B cell (primary cell): Measurements from ENCODE around the gene ZBTB37. TPM values are rescaled to one million over a fixed set of nuclear protein-coding genes. Genes with fewer than 3 reads are reported as not detected.

Experiments
- ATAC-seq: fragments of 200-7000 bp; cut with Tn5 transposase; one replicate; pipeline ENCODE4 v1.10.0; 2021; ENCODE audit warnings: low read depth, mild to moderate bottlenecking, moderate number of reproducible peaks, moderate library complexity
- CTCF ChIA-PET: fragments of 350-600 bp; sonication (Branson Sonifier 250); formaldehyde crosslinking; loops from one replicate; lab custom pipeline; 2021; ENCODE audit warnings: antibody characterized with exemption, inconsistent platforms; lab: Charles Lee
- POLR2A ChIA-PET: fragments of 350-600 bp; sonication (Branson Sonifier 250); formaldehyde crosslinking; loops from one replicate; lab custom pipeline; 2021; ENCODE audit warnings: antibody characterized with exemption; lab: Charles Lee
- DNase-seq: peaks from one replicate; pipeline ENCODE4 v3.0.0; 2013
- H2AFZ ChIP-seq: 2 replicates; pipeline ENCODE4 v1.6.1; 2012; ENCODE audit warnings: mild to moderate bottlenecking, low read depth, low read length; ENCODE audit not compliant: insufficient read depth, poor library complexity, severe bottlenecking
- H3K27ac ChIP-seq, 2 donors: 1 replicate in 1 of 2; 2 replicates in 1 of 2; pipeline ENCODE4 v1.5.1; 2012 to 2013; ENCODE audit warnings: low read length in 2 of 2, mild to moderate bottlenecking in 2 of 2, moderate library complexity in 1 of 2
- H3K27me3 ChIP-seq, 4 experiments: fragments of 200-600 bp in 1 of 4; sonication (generic) in 1 of 4; replicated peaks in 1 of 4; 1 replicate in 2 of 4; 2 replicates in 2 of 4; pipeline versions ENCODE4 v1.6.1 to v1.7.0; 2013 to 2016; ENCODE audit warnings: low read length in 3 of 4, mild to moderate bottlenecking in 2 of 4, mixed read lengths in 1 of 4, moderate library complexity in 1 of 4; ENCODE audit not compliant: insufficient read depth in 4 of 4, control insufficient read depth in 3 of 4; ENCODE audit errors: control extremely low read depth in 1 of 4
- H3K36me3 ChIP-seq, 2 experiments: replicated peaks in 1 of 2; 1 replicate in 1 of 2; 2 replicates in 1 of 2; pipeline versions ENCODE4 v1.6.1 to v1.7.1; 2013; ENCODE audit warnings: low read length in 1 of 2; ENCODE audit not compliant: insufficient read depth in 2 of 2, control insufficient read depth in 1 of 2; ENCODE audit errors: control extremely low read depth in 1 of 2, extremely low read depth in 1 of 2
- H3K4me1 ChIP-seq, 2 donors: fragments of 200-600 bp in 1 of 2; sonication (generic) in 1 of 2; 1 replicate in 1 of 2; 2 replicates in 1 of 2; pipeline versions ENCODE4 v1.5.1 to v1.6.1; 2013 to 2017; ENCODE audit warnings: low read length in 2 of 2; ENCODE audit not compliant: control insufficient read depth in 2 of 2, insufficient read depth in 2 of 2
- H3K4me2 ChIP-seq: replicated peaks from 2 replicates; pipeline ENCODE3; 2012; ENCODE audit warnings: mild to moderate bottlenecking, low read depth, low read length; ENCODE audit not compliant: poor library complexity, severe bottlenecking
- H3K4me3 ChIP-seq, 5 experiments: fragments of 200-600 bp in 1 of 5; sonication (generic) in 1 of 5; 1 replicate in 3 of 5; 2 replicates in 2 of 5; pipeline versions ENCODE4 v1.5.1 to v1.7.0; 2011 to 2016; ENCODE audit warnings: low read length in 4 of 5, mild to moderate bottlenecking in 4 of 5, low read depth in 2 of 5, control low read depth in 1 of 5, moderate library complexity in 1 of 5; ENCODE audit not compliant: insufficient read depth in 1 of 5; ENCODE audit errors: control extremely low read depth in 1 of 5, extremely low read depth in 1 of 5
- H3K79me2 ChIP-seq: fragments of 200-600 bp; sonication (generic); one replicate; pipeline ENCODE4 v1.6.0; 2016; ENCODE audit warnings: low read length; ENCODE audit not compliant: control insufficient read depth, insufficient read depth
- H3K9ac ChIP-seq: fragments of 200-600 bp; sonication (generic); 2 replicates; pipeline ENCODE4 v1.6.1; 2017; ENCODE audit warnings: mild to moderate bottlenecking, low read length, moderate library complexity
- H3K9me3 ChIP-seq, 3 donors: one replicate each; pipeline versions ENCODE4 v1.6.1 to v1.7.1; 2013; ENCODE audit warnings: low read length in 2 of 3; ENCODE audit not compliant: control insufficient read depth in 2 of 3, insufficient read depth in 1 of 3; ENCODE audit errors: control extremely low read depth in 1 of 3
- H4K20me1 ChIP-seq: 2 replicates; pipeline ENCODE4 v1.6.0; 2012; ENCODE audit warnings: mild to moderate bottlenecking, low read length; ENCODE audit not compliant: insufficient read depth, control insufficient read depth, poor library complexity, severe bottlenecking
- H3K27ac Mint-ChIP-seq: one replicate; pipeline ENCODE4 v1.8.0; 2021; ENCODE audit warnings: mixed read lengths
- H3K27me3 Mint-ChIP-seq: one replicate; pipeline ENCODE4 v1.8.0; 2021; ENCODE audit warnings: mixed read lengths
- H3K4me1 Mint-ChIP-seq: one replicate; pipeline ENCODE4 v1.8.0; 2021; ENCODE audit warnings: mixed read lengths
- H3K4me3 Mint-ChIP-seq: one replicate; pipeline ENCODE4 v1.8.0; 2021; ENCODE audit warnings: mixed read lengths
- H3K9me3 Mint-ChIP-seq: one replicate; pipeline ENCODE4 v1.8.0; 2022; ENCODE audit warnings: mixed read lengths; ENCODE audit not compliant: insufficient read depth
- CTCF ChIP-seq: fragments of 200-600 bp; IDR thresholded peaks from one replicate; pipeline ENCODE4 v1.8.0; 2022; ENCODE audit warnings: antibody characterized with exemption, mild to moderate bottlenecking
- EZH2 ChIP-seq: IDR thresholded peaks from 2 replicates; pipeline ENCODE4 v1.6.1; 2012; ENCODE audit warnings: borderline replicate concordance, low read depth, mild to moderate bottlenecking, moderate library complexity, low read length; ENCODE audit not compliant: insufficient read depth, poor library complexity, severe bottlenecking
- WGBS: methylation state at CpG from one replicate; pipeline ENCODE4 v1.1.5; 2013; ENCODE audit warnings: missing lambda C conversion rate; ENCODE audit not compliant: insufficient coverage; 5-methylcytosine and 5-hydroxymethylcytosine counted together
- intact Hi-C: fragments of 100-400 bp; cut with micrococcal nuclease; formaldehyde crosslinking; loops from one replicate; pipeline ENCODE4 v1.10.0; 2022
- polyA plus RNA-seq: library from polyadenylated mRNA; depleted of rRNA; stranded (reverse); fragments of >200 nt; gene quantifications from 2 replicates; pipeline ENCODE4 v1.2.3, GENCODE V29; 2012
- total RNA-seq, 2 donors: library from RNA; stranded (reverse); fragments of 120-200 nt in 1 of 2; gene quantifications; 1 replicate in 1 of 2; 2 replicates in 1 of 2; pipeline versions ENCODE4 v1.2.3 to v1.2.4, GENCODE V29; 2013 to 2022

The ZBTB37 gene
- total and polyA plus RNA-seq, 2 donors (not counting 1 experiment from before 2014, with no cell fraction given) = 4.9 to 37.1 TPM

- Histone ChIP-seq H3K27me3 (no peaks in the 10 kb centered on the region), H3K79me2 (peaks cover 31% of the 10 kb centered on the region), H3K4me1 (no peaks in the 10 kb centered on the region), H3K4me3 (no peak overlapping the region), H3K36me3 (peaks cover 2 to 27% of the 10 kb centered on the region in 2 experiments), H3K27ac (no peak overlapping the region), H3K4me2 (no peak overlapping the region), H2AFZ (no peak overlapping the region), H3K9ac (no peak overlapping the region), H4K20me1 (peaks cover 6% of the 10 kb centered on the region), H3K9me3 (no peaks in the 10 kb centered on the region)
- CTCF ChIA-PET = interaction anchor here (0.6 kb wide), 1 partner anchor 212 kb away, joined by 3 read pairs; no protein-coding TSS in a partner anchor
- Mint-ChIP-seq H3K4me3 (no peak overlapping the region), H3K4me1 (no peaks in the 10 kb centered on the region), H3K27ac (no peak overlapping the region), H3K9me3 (no peaks in the 10 kb centered on the region), H3K27me3 (no peaks in the 10 kb centered on the region)
- ATAC-seq (no peak), DNase-seq (no peak)
- intact Hi-C loops = no loop called here
- 96% methylated on average over 2 of the region's 2 CpGs for WGBS
- POLR2A ChIA-PET = no interaction called here
- no peak for TF ChIP-seq EZH2
- TF ChIP-seq CTCF = no peak
These were observed 19.4 kb downstream of the ZBTB37 start for GRCh38 chr1:173887627-173888026.

- no peak for DNase-seq
- no peak overlapping the region for H3K27ac ChIP-seq
- H3K4me2 ChIP-seq = no peak overlapping the region
- no peak overlapping the region for H3K9ac ChIP-seq
- H3K4me3 ChIP-seq = no peak overlapping the region
- H3K4me3 Mint-ChIP-seq = no peak overlapping the region
- H3K36me3 ChIP-seq = peaks cover 2 to 26% of the 10 kb centered on the region in 2 experiments
- intact Hi-C loops = no loop called here
- ChIA-PET CTCF (interaction anchor here (0.6 kb wide), 1 partner anchor 1152 kb away, joined by 3 read pairs; no protein-coding TSS in a partner anchor), POLR2A (no interaction called here)
- no peak for ATAC-seq
- H3K9me3 Mint-ChIP-seq = no peaks in the 10 kb centered on the region
- H3K79me2 ChIP-seq = peaks cover 37% of the 10 kb centered on the region
- no peak for TF ChIP-seq CTCF
- TF ChIP-seq EZH2 = no peak
- no peak overlapping the region for H3K27ac Mint-ChIP-seq
- no peaks in the 10 kb centered on the region for H3K27me3 Mint-ChIP-seq
- H4K20me1 ChIP-seq = peaks cover 6% of the 10 kb centered on the region
- H3K9me3 ChIP-seq = no peaks in the 10 kb centered on the region
- no peaks in the 10 kb centered on the region for H3K4me1 ChIP-seq
- H3K27me3 ChIP-seq = no peaks in the 10 kb centered on the region
- no peak overlapping the region for H2AFZ ChIP-seq
- no peaks in the 10 kb centered on the region for H3K4me1 Mint-ChIP-seq
These were observed 20.6 kb downstream of the ZBTB37 start for GRCh38 chr1:173888749-173889148.
